Measurements from ENCODE around the gene ZNF597. TPM values are rescaled to one million over a fixed set of nuclear protein-coding genes. Genes with fewer than 3 reads are reported as not detected.

Gene ZNF597
- total RNA-seq, 1 donor from 2014 or later, result 2.2 TPM

DNA sequence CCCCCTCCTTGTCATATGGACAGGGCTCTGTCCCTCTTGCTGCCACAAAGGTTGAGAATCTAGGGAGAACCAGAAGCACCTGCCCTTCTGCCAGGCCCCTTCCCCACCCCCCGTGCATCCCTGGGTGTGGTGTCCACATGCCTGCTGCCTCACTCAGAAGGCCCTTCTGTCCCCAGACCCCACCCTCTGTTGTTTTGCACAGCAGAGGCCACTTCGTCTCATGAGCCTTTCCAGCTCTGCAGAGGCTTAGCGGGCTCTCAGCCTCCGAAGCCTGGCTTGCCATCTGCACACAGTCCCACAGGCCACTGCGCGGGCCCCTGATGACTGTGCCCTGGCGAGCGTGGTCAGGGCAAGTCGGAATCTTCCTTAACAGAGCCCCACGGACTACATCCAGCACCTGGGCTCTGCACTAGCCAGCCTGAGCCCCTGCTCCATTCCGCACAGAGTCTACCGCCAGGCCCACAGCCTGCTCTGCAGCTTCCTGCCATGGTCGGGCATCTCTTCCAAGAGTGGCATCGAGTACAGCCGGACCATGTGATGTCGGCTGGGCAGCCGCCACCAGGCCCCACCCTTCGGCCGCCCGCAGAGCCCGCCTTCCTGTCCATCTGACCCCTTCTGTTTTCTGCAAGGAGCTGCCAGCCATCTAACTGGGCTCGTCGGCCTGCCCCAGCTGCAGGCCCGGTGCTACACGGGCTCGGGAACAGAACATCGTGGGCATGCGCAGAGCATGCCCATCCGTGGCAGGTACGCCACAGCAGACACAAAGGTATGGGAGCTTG lies 41.2 kb upstream of the ZNF597 start:
- no peak overlapping the region for H3K27ac Mint-ChIP-seq
- no peak for DNase-seq (ENCODE audit: low spot score, unreplicated experiment)
- no peaks in the 10 kb centered on the region for H3K9me3 Mint-ChIP-seq (ENCODE audit: low read depth)
- peaks cover 7% of the 10 kb centered on the region for H3K4me1 Mint-ChIP-seq (ENCODE audit: low read depth)
- H3K36me3 Mint-ChIP-seq (ENCODE audit: insufficient read depth), result peaks cover 19% of the 10 kb centered on the region
- H3K4me3 Mint-ChIP-seq (ENCODE audit: low read depth), result no peak overlapping the region
- TF ChIP-seq, protein P1, sequence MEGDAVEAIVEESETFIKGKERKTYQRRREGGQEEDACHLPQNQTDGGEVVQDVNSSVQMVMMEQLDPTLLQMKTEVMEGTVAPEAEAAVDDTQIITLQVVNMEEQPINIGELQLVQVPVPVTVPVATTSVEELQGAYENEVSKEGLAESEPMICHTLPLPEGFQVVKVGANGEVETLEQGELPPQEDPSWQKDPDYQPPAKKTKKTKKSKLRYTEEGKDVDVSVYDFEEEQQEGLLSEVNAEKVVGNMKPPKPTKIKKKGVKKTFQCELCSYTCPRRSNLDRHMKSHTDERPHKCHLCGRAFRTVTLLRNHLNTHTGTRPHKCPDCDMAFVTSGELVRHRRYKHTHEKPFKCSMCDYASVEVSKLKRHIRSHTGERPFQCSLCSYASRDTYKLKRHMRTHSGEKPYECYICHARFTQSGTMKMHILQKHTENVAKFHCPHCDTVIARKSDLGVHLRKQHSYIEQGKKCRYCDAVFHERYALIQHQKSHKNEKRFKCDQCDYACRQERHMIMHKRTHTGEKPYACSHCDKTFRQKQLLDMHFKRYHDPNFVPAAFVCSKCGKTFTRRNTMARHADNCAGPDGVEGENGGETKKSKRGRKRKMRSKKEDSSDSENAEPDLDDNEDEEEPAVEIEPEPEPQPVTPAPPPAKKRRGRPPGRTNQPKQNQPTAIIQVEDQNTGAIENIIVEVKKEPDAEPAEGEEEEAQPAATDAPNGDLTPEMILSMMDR (IDR thresholded peaks at IDR 0.05; ENCODE audit: unreplicated experiment), result no peak
- H3K27me3 Mint-ChIP-seq, result no peaks in the 10 kb centered on the region

GRCh38 chr16:3482659-3483241 lies 39.4 kb upstream of the ZNF597 start:
- Mint-ChIP-seq H3K9me3 (ENCODE audit: low read depth) (no peaks in the 10 kb centered on the region), H3K27ac (peak overlapping the region; percentile 9), H3K4me3 (ENCODE audit: low read depth) (no peak overlapping the region), H3K36me3 (ENCODE audit: insufficient read depth) (peaks cover 21% of the 10 kb centered on the region), H3K4me1 (ENCODE audit: low read depth) (peaks cover 7% of the 10 kb centered on the region), H3K27me3 (no peaks in the 10 kb centered on the region)
- TF ChIP-seq, protein P1 (IDR thresholded peaks at IDR 0.05; ENCODE audit: unreplicated experiment), result no peak
- DNase-seq (ENCODE audit: low spot score, unreplicated experiment), result no peak

DNA sequence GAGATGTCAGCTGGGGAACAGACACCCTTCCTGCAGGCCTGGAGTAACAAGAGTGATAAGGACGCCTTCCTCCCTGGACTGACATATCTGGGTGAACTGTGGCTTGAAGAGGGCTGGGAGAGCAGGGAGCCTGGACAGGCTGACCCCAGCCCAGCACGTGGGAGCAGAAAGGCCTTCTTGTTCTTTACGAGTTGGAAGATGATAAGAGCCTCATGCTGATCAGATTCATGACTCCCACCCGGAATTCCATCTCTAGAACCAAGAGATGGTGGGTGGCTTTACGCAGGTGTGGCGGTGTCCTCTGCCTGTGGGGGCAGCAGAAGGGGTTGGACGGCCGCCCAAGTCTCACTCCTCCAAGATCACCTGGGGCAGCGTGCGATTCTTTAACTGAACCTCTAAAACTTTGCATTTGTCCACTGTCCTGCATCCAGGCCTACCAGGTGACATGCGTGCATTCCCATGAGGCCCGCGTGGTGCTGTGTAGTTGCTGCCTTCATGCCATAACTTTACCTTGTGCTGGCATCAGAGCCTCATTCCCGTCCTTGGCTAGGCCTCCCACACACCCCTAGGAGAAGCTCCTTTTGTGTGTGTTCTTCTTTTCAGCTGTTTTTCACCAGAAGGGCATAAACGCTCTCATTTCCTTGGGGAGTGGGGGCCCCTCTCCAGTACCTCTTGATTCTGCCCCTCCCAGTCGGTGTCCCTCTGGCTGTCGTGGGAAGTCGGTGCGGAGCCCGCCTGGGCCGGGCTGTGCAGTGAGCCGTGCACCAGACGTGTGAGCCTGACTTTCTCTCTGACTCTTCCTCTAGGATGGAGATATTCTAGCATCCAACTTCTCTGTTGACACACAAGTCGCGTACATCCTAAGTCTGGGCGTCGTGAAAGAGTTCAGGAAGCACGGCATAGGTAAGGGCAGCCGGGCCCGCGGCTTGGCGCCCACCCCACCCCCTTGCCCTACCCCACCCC lies 38.7 kb upstream of the ZNF597 start:
- TF ChIP-seq, protein P1 (IDR thresholded peaks at IDR 0.05; ENCODE audit: unreplicated experiment), result no peak
- peaks cover 7% of the 10 kb centered on the region for H3K4me1 Mint-ChIP-seq (ENCODE audit: low read depth)
- no peaks in the 10 kb centered on the region for H3K9me3 Mint-ChIP-seq (ENCODE audit: low read depth)
- H3K4me3 Mint-ChIP-seq (ENCODE audit: low read depth), result no peak overlapping the region
- no peaks in the 10 kb centered on the region for H3K27me3 Mint-ChIP-seq
- H3K27ac Mint-ChIP-seq, result peak overlapping the region; percentile 81
- H3K36me3 Mint-ChIP-seq (ENCODE audit: insufficient read depth), result peaks cover 21% of the 10 kb centered on the region
- no peak for DNase-seq (ENCODE audit: low spot score, unreplicated experiment)

DNA sequence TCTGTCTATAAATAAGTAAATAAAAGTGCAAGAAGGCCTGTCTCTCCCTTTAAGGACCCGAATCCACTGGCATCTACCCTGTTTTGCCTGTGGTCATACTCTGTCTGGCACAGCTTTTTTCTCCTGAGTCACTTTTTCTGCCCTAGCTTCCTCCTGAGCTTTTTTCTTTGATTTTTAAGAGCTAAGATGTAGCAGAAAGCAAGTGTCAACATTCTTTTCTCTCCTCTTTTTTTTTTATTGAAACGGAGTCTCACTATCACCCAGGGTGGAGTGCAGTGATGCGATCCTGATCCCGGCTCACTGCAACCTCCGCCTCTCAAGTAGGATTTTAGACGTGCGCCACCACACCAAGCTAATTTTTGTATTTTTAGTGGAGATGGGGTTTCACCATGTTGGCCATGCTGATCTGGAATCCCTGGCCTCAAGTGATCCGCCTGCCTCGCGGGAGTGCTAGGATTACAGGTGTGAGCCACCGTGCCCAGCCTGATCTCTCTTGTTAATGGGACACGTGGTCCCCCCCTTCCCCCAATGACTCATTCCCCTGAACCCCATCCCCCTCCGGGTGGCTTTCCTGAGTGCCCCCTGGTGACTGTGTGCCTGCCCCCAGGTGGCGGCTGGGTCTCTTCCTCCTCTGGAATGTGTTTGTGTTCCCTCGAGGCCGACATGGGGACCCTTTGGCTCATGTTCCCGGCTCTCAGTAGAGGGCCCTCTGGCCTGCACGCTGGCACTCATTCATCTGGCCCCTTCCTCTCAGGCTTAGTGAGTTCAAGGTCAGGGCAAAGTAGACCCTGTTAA lies 37.8 kb upstream of the ZNF597 start:
- TF ChIP-seq, protein P1 (IDR thresholded peaks at IDR 0.05; ENCODE audit: unreplicated experiment), result no peak
- no peak for DNase-seq (ENCODE audit: low spot score, unreplicated experiment)

More for the DNA sequence above, 37.8 kb upstream of the ZNF597 start:
- Mint-ChIP-seq H3K36me3 (ENCODE audit: insufficient read depth) (peaks cover 21% of the 10 kb centered on the region), H3K27me3 (no peaks in the 10 kb centered on the region), H3K4me1 (ENCODE audit: low read depth) (peaks cover 7% of the 10 kb centered on the region), H3K27ac (peak overlapping the region; percentile 81), H3K4me3 (ENCODE audit: low read depth) (no peak overlapping the region), H3K9me3 (ENCODE audit: low read depth) (no peaks in the 10 kb centered on the region)

All from progenitor cell of endocrine pancreas (in vitro differentiated cells).